GM18505 (cell line): ENCODE data around the gene KSR1.

Experiments
- ATAC-seq: cut with Tn5 transposase; IDR thresholded peaks from one replicate; pipeline ENCODE4 v1.9.1; 2021; ENCODE audit not compliant: unreplicated experiment
- POLR2A ChIP-seq: IDR thresholded peaks from 4 replicates; pipeline ENCODE4 v1.6.1; 2011; ENCODE audit warnings: borderline replicate concordance; ENCODE audit not compliant: insufficient read depth, insufficient read length; ENCODE audit errors: extremely low read depth

The KSR1 gene

DNA sequence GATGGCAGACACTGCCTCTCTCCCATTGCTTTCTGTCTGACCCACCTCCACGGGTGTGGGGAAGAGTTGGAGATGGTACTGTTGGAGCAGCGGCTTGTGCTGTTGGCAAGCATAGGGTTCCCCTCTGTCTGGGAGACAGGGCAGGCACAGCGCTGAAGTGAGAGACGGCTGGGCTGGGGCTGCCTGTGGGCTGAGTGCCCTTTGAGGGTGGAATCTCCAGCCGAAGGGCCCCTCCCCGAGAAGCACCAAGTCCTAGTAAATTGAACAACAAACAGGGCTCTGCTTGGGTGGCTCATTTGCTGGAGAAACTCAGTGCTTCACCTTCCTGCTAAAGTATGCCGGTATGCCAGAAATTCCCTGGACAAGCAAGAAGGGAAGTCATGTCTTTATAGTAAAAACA, 79.7 kb downstream of the KSR1 start:
- no peak for ATAC-seq
- TF ChIP-seq POLR2A = no peak

DNA sequence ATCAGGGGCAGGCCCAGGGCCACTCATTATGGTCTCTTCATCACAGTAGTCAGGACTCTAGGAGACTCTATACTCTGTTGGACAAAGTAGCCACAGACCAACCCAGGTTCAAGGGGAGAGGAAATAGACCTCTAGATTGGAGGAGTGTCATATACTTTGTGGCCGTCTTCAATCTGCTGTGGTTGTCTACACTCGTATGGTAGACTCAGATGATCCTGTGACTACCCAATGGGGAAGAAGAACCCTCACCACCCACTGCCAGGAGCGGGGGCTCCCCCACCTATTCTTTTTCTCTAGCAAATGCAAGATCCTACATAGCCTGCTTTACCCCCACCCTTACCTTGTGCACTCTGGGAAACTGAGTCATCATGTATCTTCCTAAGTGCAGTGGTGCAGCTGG, 80.5 kb downstream of the KSR1 start:
- TF ChIP-seq POLR2A = no peak
- no peak for ATAC-seq

DNA sequence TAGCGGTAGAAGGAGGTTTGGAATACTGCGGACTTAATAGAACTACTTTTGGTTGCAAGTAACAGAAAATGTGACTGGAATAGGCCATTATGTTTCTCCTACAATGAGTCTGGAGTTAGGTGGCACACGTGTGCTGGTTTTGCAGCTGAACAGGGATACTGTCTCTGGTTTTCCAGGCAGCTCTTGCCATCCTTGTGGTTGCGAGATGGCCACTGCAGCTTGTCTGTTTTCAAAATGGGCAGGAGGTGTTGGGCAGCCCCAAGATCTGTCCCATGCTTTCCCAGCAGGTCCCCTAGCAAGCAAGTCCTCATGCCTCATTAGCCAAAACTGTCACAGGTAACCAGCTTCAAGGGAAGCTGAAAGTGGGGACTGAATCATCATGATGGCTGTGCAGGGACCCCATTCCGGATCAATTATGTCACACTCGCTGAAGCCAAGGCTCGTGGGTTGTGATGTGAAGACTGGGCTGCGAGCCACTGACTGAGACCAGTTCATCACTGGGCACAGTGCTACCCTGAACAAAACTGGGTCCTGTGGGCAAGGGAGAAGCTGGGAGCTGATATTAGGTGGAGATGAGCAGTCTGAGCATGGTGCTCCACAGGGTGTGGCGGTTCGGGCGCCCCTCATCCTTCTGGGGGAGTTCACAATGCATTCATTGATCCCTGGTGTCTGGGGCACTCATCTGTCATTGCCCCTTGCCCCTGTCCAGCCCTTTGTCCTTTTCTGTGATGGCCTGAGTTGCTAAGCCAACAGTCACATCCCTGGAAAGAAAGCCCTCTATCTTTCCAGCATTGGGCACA, 82.1 kb downstream of the KSR1 start:
- no peak for TF ChIP-seq POLR2A
- ATAC-seq = no peak

DNA sequence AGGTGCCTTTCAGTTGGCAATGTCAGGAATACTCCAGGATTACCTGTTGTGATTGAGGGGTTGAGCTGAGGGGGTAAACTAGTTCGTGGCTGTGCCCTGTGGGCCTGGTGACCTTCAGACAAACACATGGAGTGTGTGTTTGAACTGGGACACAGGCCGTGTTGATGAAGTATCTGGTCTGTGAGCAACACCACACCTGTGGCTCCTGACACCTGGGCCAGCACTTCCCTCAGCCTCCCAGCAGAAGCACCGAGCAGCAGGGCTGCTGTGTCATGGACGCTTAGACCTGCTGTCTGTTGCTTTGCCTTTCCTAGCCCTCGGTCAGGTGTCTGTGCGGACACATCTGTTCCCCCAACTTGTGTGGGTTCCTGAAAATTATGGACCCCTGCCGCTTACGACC, 82.9 kb downstream of the KSR1 start:
- no peak for TF ChIP-seq POLR2A
- ATAC-seq = no peak

DNA sequence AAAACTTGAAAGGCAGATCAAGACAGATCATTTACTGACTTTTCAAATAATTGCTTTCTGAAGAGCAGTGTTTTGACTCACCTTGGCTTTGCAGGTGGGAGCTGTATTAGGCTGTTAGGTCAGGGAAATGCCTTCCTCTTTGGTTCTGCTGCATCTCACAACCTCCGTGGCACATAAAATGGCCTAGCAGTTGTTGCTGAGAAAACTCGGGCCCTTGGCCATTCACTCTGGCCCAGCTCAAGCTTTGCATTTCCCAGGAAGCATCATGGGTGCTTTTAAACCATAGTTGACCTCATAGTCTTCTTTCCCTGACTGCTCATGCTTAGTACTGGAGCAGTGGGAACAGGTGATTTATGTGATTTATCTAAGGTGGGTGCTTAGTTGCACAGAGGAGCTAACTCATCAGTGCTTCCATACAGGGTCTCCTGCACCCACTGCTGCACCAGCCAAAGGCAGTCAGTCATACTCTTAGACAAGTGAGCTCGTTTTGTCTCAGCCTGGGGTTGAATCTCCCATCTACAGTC, 83.6 kb downstream of the KSR1 start:
- no peak for ATAC-seq
- no peak for TF ChIP-seq POLR2A

DNA sequence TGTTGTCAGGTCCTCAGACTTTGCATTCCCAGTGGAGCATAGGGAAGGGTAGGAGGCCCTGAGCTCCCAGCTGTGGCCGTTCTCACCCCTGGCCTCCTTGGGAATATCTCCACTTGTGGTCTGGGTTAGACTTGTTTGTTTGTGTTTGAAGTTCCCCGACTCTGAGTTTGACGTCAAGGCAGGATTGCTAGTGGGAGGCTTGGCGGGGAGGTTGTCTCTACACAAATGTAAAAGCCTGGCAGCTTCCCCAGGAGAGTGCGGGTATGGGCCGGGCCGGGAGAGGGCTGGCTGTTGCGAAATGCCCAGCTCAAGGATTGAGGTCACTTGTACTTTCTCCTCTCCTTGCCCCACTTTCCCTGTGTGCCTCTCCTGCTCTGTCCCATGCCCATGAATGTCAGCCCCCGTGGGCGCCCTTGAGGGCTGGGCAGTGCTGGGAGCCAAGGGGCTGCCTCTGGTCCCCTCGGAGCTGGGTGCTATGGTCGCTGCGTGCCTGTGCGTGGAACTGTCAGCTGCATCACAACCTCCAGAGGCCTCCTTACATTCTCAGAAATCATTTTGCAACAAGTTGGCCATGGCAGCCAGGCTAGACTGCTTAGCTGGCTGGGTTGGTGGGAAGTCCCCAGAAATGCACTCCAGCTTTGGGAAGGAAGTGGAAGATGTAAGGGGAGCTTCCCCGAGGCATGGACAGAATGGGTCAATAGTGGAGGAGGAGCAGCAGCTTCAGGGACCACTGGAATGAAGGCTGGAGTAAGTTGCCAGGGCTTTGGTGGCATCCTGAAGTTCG, 84.3 kb downstream of the KSR1 start:
- no peak for TF ChIP-seq POLR2A
- ATAC-seq = no peak

DNA sequence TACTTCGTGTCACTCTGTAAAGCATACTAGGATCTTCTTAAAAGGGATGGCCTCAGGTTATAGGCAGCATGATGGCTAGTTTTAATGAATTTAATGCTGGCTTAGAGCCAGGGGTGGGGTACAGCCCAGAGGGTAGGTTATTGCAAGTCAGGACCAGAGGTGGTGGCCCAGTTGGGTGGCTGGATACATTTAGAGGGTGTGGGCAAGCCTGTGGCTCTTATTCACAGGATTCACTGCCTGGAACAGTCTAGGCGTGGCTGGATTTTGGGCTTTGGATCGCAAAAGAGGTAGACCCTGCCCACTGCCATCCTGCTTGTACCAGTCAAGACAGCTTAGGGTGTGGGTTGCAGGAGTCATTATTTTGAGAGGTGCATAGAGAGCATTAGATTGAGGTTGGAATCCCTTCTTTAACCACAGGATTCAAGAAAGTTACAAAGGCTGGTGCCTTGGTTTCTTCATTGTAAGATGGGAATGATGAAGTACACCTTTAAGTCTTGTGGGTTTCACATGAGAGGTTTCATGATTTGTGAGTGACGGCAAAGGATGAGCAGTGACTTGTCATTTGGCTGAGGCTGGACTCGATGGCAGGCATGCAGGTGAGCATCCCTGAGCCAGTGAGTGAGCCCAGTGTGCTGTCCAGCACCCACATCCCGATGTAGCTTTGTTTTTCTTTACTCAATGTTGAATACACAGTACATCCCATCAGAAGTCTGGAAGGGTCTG, 85.2 kb downstream of the KSR1 start:
- no peak for ATAC-seq
- TF ChIP-seq POLR2A = no peak

DNA sequence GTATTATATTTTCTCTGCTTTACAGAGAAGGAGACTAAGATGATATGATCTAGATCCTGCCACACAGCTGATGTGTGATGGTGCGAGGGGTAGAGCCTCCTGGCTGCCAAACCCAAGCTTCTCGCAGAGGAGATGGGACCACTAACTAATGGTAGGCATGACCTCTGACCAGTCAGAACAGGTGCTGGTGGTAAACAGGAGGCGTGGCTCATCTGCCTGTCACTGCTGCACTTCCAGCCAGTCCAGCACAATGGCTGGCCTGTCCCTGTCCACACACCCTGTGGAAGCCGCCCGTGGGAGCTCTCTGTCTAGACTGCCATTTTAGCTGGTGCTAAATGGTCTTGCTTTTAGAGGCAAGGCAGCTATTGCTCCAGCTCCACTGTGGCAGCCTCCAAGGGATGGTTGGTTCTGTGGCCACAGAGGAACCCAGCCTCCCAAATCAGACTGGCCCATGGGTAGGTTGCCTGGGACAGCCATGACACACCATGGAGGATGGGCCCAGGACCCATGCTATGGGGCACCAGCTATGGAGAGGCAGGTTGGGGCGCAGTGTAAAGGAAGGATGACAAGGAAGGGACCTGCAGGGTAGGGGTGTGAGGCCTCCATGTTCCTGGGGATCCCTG, 86.7 kb downstream of the KSR1 start:
- ATAC-seq = no peak
- TF ChIP-seq POLR2A = no peak

DNA sequence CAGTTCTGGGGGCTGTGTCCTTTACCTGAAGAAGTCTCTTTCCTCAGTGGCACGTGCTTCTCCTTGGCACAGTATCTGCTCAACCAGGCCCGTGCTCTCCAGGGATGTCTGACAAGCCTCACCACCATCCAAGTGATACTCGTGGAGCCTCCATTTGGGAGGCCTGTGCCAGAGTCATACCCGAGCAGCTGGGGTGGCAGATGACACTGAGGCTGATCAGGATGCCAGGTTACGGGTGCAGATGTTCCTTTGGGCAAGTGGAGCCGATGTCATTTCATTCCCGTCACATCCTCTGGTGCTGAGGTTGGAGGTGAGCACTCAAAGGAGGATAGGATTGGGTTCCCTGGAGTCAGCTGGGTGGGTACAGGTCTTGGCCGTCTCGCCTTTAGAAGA, 87.2 kb downstream of the KSR1 start:
- TF ChIP-seq POLR2A = no peak
- ATAC-seq = no peak

DNA sequence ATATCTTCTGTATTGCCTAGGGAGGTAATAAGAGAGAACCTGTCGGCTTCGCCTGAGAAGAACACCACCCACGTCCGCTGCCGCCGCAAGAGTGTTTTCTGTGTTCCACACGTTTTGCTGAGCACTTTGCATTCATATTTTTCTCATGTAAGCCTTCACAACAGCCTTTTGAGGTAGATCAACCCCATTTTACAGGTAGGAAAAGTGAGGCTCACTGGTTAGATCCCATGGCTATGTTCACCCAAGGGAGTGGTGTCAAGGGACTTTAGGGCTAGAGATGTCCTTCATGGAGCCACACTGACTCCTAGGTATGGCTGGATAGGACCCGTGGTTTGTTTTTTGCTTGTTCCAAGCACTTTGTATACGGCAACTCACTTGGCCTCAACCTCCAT, 87.7 kb downstream of the KSR1 start:
- no peak for ATAC-seq
- TF ChIP-seq POLR2A = no peak

DNA sequence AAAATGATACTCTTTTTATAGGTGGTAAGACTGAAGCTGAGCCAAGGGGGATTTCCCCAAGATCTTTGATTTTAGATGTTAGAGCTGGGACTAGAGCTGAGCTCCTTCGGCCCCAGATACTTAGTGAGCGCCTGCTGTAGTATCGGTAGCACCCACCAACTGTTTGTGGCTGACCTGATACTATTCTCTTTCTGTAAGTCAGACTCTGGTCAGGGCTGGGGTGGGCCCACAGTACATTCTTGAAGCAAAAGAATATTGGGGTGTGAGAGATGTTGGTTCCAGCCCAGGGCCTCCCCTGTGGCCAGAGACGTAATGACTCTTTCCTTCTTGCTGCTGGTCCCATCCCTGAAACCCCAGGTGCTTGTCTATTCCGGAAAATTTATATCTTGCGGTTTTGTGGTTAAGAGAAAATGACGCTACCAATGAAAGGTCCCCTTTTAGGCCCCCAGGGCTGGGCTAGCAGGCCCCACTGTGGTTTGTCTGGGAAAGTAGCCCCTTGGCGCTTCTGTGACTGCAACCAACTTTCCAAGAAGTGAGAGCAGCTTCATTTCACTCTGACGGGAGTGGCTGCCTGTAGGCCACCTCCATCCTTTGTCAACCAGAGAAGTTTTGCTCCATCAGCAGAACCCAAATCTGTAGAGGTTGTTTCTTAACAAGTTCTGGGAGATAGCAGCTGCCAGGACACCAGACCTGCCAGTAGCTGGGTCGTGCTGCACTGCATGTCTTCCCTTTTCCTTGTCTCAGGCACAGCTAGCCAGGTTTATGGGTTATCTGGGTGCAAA, 88.3 kb downstream of the KSR1 start:
- no peak for TF ChIP-seq POLR2A
- ATAC-seq = peak; percentile 79

DNA sequence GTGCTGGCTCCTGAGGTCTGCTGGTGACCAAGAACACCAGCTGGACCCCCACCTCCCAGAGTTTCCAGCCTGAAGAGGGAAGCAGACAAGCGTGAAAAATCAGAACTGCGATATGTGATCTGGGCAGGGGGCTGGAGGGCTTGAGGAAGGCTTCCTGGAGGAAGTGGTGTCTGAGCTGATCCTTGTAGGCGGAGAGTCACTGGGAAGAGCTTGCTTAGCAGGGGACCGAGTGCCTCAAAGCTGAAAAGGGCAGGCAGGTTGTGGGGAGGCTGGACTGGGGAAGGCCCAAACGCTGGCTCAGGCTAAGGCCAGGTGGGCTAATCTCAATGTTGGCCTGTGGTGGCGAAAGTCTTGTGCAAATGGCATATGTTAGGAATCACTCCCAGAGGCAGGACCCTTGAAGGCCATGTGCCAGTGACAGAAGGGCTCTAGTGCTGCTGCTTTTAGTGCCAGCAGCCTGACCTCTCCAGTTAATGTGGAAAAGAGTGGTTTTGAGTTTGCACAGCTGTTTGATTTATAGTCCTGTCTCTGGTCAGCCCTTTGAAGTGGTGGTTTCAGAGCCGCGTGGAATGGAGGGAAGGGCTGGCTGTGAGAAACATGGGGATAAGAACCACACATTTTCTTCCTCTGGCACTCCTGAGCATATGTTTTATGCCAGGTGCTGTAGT, 89.4 kb downstream of the KSR1 start:
- TF ChIP-seq POLR2A = no peak
- no peak for ATAC-seq

DNA sequence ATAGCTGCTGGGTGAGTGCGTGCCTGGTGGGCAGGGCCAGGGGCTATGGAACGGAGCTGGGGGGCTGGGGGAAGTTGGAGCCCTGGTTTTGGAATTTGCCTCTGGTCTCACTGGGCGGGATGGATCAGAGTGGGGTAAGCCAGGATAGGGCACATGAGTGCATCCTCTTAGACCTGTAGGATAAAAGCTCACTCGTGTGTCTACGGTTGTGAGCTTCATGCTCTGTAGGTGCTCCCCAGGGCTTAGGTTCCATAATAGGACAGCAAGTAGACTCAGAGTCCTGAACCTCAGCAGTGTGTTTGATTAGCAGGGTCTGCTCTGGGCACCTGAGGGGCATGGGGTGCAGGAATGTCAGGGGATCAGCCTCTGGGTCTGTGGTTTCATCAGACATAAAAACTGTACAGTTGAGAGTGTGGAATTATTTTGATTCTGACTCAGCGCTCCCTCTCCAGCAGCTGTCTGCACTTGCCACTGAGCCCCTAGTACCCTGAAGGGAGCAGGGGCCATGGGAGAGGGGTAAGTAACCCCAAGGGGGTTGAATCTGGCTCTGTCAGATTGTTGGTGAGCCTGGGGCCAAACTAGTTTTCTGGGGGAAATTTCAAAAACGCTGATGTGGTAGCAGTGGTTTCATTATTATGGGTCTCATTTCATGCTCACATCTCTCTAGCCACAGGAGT, 90.5 kb downstream of the KSR1 start:
- no peak for TF ChIP-seq POLR2A
- ATAC-seq = no peak
